Left cardiac atrium (tissue), 4 donors: ENCODE measurements around the gene CAMSAP3. TPM values are rescaled to one million over a fixed set of nuclear protein-coding genes. Genes with fewer than 3 reads are reported as not detected.
A peak's percentile ranks its signal among the peaks of the same experiment; 100 is the strongest.
"Not testable (repeated sequence)": the region's sequence is repeated elsewhere in the genome, so short reads cannot be mapped to it uniquely, and the experiment has no call there.

Experiments used
- ATAC-seq, 2 donors: fragments of 200-7000 bp; cut with Tn5 transposase; one replicate each; pipeline ENCODE4 v1.9.1; 2020; ENCODE audit warnings: mild to moderate bottlenecking in 2 of 2, moderate library complexity in 2 of 2
- DNase-seq: peaks from one replicate; pipeline ENCODE4 v3.0.0-alpha.2; 2020
- intact Hi-C, 2 donors: fragments of 100-400 bp; cut with DNase I; formaldehyde crosslinking; loops; one replicate each; pipeline versions ENCODE4 v1.14.1 to v1.15.1; 2022 to 2023
- total RNA-seq, 2 donors: library from RNA; stranded (reverse); fragmentation: NEBNext Ultra II Directional; extraction: Animal tissue kit (Norgen Biotek cat#: 25700); gene quantifications; one replicate each; pipeline ENCODE4 v1.2.1, GENCODE V29; 2021
- donor health status: DM: no; HTN: yes; CAD: no.
- donor health status: DM: no; HTN: yes; CAD: no; lungs with severe emphysema.
- donor health status: DM: yes; HTN: yes; CAD: no.
- donor health status: Dilated cardiomyopathy.

The CAMSAP3 gene
- total RNA-seq, 2 donors from 2014 or later: 0.73 to 2.0 TPM

DNA sequence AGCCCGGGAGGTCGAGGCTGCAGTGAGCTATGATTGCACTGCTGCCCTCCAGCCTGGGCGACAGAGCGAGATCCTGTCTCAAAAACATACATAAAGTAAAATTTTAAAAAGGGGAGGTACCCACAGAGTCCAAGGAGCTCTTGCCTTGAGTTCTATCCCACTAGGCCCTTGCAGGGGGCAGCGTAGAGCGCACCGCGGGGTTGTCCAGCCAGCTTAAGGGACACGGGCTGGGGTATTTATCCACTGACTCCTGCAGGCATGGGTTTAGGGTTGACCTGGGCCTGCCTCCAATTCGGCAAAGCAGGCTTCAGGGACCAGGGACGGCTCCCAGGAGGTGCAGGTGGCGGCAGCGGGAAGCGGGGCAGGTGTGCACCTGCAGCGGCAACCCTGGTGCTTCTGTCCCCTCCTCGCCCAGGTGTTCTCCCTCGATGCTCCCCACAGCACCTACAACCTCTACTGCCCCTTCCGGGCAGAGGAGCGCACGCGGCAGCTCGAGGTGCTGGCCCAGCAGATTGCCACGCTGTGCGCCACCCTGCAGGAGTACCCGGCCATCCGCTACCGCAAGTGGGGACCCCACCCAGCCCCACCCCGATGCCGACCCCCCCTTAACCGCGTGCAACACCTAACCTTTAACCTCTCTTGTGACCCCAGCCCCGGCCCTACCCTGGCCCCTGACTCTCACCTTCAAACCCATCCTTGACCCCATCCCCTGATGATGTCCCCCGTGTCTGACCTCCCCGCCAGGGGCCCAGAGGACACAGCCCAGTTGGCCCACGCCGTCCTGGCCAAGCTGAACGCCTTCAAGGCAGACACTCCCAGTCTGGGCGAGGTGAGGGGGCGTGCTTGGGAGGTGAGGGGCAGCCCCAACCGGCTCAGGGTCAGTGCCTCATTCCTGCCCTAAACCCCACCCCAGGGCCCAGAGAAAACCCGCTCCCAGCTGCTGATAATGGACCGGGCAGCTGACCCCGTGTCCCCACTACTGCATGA, 45.9 kb downstream of the CAMSAP3 start:
- no peak for ATAC-seq
- DNase-seq: no peak
- intact Hi-C loops: no loop called here

DNA sequence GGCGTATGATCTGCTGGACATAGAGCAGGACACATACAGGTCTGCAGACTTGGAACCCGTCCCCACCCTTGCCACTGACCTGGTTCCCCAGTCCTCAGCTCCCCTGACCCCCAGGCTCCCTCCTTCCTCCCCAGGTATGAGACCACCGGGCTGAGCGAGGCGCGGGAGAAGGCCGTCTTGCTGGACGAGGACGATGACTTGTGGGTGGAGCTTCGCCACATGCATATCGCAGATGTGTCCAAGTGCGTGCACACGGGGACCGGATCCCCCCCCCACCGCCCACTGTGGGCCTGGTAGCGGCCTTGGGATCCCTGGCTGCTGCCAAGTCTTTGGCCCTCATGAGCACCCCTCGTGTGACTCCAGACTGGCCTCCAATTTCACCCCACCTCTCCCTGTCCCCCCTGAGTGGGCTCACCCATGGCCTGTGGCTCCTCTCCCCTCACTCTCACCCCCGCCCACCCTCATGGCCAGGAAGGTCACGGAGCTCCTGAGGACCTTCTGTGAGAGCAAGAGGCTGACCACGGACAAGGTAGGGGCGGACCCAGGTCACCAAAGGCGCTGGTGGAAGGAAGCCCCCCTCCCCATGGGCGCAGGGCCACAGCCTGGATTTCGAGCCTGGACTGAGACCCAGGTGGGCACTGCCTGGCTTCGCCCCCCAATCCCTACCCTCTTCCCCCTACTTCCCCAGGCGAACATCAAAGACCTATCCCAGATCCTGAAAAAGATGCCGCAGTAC, 46.8 kb downstream of the CAMSAP3 start:
- ATAC-seq: no peak
- DNase-seq: no peak
- intact Hi-C loops: no loop called here

DNA sequence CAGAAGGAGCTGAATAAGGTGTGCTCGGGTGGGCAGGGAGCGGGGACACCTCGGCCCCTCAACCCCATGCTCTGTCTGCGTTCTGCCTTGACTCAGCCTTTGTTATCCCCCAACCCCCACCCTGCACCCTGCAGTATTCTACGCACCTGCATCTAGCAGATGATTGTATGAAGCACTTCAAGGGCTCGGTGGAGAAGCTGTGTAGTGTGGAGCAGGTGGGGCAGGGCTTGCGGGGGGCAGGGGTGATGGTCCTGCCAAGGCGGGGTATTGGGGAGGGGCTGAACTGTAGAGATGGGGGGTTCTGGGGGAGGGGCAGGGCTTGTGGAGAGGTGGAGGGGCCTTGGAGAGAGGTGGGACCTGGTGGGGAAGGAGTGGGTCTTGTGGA, 47.4 kb downstream of the CAMSAP3 start:
- no peak for ATAC-seq
- no peak for DNase-seq
- intact Hi-C loops: no loop called here

DNA sequence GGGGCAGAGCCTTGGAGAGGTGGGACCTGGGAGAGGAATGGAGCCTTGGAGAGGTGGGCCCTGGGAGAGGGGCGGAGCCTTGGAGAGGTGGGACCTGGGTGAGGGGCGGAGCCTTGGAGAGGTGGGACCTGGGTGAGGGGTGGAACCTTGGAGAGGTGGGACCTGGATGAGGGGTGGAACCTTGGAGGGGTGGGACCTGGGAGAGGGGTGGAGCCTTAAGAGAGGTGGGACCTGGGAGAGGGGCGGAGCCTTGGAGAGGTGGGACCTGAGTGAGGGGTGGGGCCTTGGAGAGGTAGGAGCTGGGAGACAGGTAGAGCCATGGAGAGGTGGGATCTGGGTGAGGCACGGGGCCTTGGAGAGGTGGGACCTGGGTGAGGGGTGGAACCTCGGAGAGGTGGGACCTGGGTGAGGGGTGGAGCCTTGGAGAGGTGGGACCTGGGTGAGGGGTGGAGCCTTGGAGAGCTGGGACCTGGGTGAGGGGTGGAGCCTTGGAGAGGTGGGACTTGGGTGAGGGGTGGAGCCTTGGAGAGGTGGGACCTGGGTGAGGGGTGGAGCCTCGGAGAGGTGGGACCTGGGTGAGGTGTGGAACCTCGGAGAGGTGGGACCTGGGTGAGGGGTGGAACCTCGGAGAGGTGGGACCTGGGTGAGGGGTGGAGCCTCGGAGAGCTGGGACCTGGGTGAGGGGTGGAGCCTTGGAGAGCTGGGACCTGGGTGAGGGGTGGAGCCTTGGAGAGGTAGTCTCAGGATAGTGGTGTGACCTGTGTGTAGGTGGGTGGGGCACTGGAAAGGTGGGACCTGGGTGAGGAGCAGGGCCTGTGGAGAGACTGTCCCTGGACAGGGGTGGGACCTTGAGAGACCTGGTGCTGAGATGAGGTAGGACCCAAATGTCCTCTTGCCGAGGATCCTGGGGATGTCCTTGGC, 48.2 kb downstream of the CAMSAP3 start:
- intact Hi-C loops, ATAC-seq, DNase-seq: not testable (repeated sequence)

DNA sequence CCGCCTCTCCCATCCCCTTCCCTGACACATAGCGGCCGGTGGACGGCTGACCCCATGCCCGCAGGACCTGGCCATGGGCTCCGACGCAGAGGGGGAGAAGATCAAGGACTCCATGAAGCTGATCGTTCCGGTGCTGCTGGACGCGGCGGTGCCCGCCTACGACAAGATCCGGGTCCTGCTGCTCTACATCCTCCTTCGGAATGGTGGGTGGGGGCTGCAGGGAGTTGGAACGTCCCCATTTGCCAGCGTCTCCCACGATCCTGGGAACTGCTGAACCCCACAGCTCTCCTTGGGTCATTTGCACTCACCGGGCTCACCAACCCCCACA, 48.9 kb downstream of the CAMSAP3 start:
- DNase-seq (no peak), ATAC-seq (no peak)
- intact Hi-C loops: no loop called here

DNA sequence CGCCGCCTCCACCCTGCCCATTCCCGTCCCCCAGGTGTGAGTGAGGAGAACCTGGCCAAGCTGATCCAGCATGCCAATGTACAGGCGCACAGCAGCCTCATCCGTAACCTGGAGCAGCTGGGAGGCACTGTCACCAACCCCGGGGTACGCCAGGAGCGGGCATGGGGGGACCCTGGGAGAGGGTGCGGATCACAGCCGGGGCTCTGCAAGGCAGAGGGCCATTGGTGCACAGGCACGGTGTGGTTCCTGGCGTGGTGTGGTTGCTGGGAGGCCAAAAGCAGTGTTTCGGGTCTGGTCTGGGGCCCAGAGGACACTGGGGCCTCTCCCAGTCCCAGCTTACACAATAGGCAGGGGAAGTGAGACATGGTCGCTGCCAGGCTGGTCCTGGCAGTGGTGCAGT, 49.5 kb downstream of the CAMSAP3 start:
- intact Hi-C loops: no loop called here
- peak in 1 of 2 donors; percentile 34 for ATAC-seq
- DNase-seq: no peak

DNA sequence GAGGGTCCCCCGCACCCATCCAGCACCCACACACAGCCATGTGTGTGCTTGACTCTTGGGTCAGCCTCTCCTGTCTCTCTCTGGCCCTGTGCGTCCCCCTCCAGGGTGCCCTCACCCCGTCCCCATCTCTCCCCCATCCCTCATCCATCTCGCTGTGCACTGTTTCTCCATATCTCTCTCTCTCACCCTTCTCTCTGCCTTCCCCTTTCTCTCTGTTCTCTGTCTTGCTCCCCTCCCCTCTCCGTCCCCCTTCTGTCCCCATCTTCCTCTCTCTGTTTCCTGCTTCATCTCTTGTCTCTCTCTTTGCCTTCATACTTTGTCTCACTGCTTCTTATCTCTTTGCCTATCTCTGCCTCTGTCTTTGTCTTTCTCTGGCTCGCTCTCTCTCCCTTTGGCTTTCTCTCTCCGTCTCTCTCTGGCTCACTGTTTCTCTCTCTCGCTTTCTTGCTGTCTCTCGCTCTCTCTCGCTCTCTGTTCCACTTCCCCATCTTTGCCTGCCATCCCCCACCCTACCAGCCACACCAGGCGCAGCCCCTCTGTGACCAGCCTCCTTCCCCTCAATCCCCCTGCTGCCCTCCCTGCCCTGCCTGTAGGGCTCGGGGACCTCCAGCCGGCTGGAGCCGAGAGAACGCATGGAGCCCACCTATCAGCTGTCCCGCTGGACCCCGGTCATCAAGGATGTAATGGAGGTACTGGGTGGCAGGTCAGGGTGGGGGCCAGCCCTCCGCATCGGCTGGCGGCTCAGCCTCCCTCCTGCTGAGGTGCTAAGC, 50.2 kb downstream of the CAMSAP3 start:
- ATAC-seq (no peak), DNase-seq (no peak)
- intact Hi-C loops: no loop called here

DNA sequence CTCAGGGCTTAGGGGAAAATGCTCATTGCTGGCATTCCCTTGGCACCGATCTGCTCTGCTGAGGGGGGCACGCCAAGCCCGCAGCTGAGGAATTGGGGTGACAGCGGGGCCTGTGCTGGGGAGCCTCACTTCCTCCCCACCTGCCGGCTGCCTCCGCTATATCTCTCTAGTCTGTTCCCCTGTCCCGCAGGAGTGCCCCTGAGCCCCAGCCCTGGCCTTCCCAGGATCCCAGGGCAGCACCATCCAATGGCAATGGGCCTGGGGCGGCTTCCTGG, 50.7 kb downstream of the CAMSAP3 start:
- intact Hi-C loops: no loop called here
- no peak for ATAC-seq
- no peak for DNase-seq

DNA sequence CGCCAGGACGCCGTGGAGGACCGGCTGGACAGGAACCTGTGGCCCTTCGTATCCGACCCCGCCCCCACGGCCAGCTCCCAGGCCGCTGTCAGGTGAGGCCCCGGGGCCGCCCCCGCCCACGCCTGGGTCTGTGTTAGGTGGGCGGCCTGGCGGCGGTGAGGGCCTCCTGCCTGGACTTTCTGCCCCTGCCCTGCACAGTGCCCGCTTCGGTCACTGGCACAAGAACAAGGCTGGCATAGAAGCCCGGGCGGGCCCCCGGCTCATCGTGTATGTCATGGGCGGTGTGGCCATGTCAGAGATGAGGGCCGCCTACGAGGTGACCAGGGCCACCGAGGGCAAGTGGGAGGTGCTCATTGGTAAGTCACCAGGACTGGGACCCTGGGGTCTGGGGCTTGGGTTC, 51.5 kb downstream of the CAMSAP3 start:
- DNase-seq (no peak), ATAC-seq (no peak)
- intact Hi-C loops: no loop called here

DNA sequence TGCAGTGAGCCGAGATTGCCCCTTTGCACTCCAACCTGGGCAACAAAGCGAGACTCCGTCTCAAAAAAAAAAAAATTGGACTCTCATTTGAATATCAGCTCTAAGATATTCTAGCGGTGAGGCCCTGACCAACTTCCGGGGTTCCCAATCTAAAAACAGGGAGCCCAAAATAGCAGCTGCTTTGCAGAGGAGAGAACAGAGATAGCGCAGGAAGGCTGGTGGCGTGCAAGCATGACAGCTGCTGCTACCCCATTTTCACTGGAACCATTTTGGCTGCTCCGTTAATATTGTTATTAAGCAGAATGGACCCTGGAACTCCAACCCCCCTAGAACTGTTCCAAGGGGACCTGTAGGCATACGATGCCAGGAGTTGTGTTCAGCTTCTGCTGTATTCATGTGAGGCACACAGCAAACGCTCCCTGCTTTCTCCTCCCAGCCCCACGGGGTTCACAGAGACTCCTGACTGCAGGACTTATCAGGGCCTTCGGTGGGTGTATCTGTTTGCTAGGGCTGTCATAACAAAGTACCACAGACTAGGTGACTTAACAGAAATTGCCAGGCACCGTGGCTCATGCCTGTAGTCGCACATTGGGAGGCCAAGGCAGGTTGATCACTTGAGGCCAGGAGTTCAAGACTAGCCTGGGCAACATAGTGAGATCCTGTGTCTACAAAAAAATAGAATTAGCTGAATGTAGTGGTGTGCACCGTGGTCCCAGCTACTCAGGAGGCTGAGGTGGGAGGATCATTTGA, 52.8 kb downstream of the CAMSAP3 start:
- ATAC-seq: no peak

DNA sequence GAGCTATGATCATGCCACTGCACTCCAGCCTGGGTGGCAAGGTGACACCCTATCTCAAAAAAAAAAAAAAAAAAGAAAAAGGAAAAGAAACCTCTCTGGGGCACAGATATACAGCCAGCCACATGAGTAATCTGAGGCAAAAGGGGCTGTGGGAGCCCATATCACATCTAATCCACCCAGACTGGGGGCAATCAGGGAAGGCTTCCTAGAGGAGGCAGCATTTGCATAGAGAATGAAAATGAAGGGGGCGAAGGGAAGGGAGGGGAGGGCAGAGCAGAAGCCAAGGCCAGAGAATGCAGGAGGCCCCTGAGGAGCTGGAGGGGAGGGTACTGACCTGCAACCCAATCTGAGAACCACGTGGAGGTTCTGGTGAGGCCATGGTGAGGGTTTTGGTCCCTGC, 54.5 kb downstream of the CAMSAP3 start:
- DNase-seq (no peak), ATAC-seq (no peak)
- intact Hi-C loops: loop anchor here (10.0 kb wide), 1 partner anchor 145 kb away; no protein-coding TSS in a partner anchor

More for the DNA sequence above, 52.8 kb downstream of the CAMSAP3 start:
- no peak for DNase-seq
- intact Hi-C loops: no loop called here

DNA sequence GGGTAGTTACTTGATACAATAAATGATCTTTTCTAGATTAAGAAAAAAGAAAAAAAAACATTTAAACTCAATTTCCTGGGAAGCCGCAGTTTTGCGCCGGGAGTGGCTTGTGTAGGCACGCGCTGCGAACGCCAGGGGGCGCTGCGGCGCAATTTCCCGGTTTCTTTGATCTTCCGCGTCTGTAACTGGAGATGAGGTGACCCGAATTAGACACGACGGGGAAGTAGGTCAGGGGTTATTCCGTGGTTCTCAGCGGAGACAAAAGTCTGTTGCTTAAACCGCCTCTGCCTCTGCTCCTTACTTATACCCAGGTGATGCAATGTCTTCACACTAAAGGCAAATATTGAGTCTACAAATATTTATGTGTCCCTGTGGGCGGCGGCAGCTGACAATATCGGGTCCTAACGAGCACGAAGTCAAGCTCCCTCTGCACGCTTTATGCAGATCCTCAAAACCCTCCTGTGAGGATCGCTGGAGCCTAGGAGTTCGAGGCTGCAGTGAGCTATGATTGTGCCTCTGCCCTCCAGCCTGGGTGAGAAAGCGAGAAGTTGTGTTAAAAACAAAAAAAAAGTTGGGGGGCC, 56.5 kb downstream of the CAMSAP3 start:
- ATAC-seq (peak; percentile 83 to 87), DNase-seq (peak; percentile 80)
- intact Hi-C loops: loop anchor here (10.0 kb wide), 1 partner anchor 143 kb away; no protein-coding TSS in a partner anchor

DNA sequence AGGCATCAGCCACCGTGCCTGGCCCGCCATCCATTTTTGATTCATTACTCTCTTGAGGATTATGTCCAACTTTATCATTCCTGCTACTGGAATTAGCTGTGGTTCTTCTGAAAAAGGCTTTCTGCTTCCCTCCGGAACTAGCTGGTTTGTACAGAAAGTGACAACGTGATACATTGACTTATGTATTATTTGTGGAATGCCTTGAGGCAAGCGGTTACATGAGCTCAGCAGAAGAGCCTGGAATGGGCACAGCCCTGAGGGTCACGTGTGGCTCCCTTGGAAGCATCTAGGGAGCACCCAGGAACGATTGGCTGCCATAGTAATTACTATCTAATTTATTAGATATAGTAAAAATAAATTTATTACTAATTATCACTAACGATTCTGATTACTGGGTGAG, 58.7 kb downstream of the CAMSAP3 start:
- ATAC-seq: no peak
- no peak for DNase-seq
- intact Hi-C loops: loop anchor here (10.0 kb wide), 1 partner anchor 140 kb away; no protein-coding TSS in a partner anchor

DNA sequence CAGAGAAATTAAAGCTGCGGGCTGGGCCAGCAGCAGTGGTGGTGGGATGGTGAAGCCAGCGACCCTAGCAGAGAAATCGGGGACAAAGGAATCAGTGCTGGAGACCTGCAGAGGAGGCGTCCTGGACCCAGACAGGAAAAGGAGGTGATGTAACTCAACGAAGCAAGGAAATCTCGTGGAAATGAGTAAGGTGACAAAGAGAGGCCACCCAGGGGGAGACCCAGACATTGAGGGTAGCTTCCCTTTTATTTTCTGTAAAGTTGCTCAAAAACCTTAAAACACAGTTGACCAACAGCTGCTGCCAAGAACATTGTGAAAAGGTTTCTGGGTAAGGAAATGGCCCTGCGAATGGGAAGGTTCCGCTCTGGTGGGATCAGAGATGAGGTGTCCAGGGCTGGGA, 59.9 kb downstream of the CAMSAP3 start:
- DNase-seq: no peak

DNA sequence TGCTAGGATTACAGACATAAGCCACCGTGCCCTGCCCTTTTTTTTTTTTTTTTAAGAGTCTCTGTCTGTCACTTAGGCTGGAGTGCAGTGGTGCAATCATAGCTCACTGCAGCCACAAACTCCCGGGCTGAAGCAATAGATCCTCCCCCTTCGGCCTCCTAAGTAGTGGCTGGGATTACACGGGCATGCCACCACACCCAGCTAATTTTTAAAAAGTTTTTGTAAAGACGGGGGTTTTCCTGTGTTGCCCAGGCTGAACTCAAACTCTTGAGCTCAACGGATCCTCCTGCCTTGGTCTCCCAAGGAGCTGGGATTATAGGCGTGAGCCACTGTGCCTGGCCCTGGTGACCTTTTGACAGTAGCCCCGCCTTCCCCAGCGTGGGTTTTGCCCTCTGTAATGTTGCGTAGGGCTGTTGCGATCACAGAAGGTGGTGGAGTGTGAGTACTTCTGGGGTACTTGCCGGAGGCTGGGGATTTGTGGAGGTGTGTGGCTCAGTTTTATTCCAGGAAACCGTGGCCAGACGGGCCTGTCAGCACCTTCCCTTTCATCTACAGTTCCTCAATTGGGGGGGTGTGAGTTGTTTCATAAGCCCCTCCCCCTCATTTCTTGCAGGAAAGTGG, 61.6 kb downstream of the CAMSAP3 start:
- DNase-seq (no peak), ATAC-seq (peak in 1 of 2 donors; percentile 59)
- intact Hi-C loops: loop anchor here (10.0 kb wide), 1 partner anchor 138 kb away; no protein-coding TSS in a partner anchor

More for the DNA sequence above, 59.9 kb downstream of the CAMSAP3 start:
- intact Hi-C loops: loop anchor here (10.0 kb wide), 1 partner anchor 139 kb away; no protein-coding TSS in a partner anchor
- ATAC-seq: no peak

DNA sequence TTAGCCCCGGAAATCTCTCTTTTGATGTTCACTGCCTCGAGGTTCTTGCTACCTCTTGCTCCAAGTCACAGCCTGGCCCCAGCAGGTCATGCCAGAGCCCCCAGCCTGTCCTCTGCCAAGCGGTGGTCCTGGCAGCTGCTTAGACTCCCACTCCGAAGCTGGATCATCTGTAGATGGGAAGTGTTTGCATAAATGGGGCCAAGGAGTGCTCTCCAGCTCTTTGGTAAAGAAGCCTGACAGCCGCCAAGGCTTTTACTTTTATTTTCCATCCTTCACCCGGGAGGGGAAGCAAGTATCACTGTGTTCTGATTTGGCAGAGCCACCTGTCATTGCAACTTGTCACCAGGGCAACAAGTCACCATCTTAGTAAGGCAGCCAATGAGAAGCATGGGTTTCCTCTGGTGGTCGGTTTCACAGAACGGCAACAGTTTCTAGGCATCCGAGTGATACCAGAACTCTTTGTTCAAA, 62.6 kb downstream of the CAMSAP3 start:
- ATAC-seq (no peak), DNase-seq (no peak)
- intact Hi-C loops: loop anchor here (10.0 kb wide), 1 partner anchor 137 kb away; no protein-coding TSS in a partner anchor
